ENCODE results near the gene CAMK1D. TPM values are rescaled to one million over a fixed set of nuclear protein-coding genes. Genes with fewer than 3 reads are reported as not detected.

Gene CAMK1D
- total RNA-seq, 1 experiment from 2014 or later: 6.3 TPM

DNA sequence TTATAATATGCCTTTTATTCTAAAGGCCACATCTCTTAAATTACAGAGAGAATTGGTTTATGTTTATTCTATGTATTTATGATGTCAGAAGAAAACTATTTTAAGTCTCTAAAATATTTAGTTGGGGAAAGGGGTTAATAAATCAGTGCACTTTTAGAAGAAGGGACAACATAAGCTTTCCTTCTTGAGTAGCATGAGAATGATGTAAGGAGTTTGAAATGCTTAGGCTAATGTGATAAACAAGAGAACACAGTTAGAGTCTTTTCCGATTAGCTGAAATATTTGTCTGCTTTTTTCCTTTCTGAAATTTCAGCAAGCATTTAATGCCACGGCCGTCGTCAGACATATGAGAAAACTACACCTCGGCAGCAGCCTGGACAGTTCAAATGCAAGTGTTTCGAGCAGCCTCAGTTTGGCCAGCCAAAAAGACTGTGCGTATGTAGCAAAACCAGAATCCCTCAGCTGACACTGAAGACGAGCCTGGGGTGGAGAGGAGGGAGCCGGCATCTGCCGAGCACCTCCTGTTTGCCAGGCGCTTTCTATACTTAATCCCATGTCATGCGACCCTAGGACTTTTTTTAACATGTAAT, 476.0 kb downstream of the CAMK1D start:
- Histone ChIP-seq H4K20me1 (ENCODE audit: control insufficient read depth, insufficient read depth, insufficient read length) (no peaks in the 10 kb centered on the region), H3K18ac (ENCODE audit: insufficient read length, low read depth, low read length) (no peak overlapping the region), H3K79me1 (ENCODE audit: insufficient read depth, low read depth, low read length, poor library complexity, severe bottlenecking) (no peaks in the 10 kb centered on the region), H3K79me2 (ENCODE audit: insufficient read depth, low read length) (no peaks in the 10 kb centered on the region), H4K5ac (ENCODE audit: insufficient read length, low read depth, low read length) (no peak overlapping the region), H3K14ac (ENCODE audit: insufficient read depth, low read length) (no peak overlapping the region), H3K9ac (ENCODE audit: extremely low read depth, insufficient read length, low read length) (no peak overlapping the region), H3T11ph (ENCODE audit: low read length) (no peak overlapping the region), H3K4ac (ENCODE audit: low read depth, low read length) (no peak overlapping the region), H2AFZ (ENCODE audit: low read length) (no peak overlapping the region), H2BK15ac (ENCODE audit: low read depth, low read length) (no peak overlapping the region), H3K27me3 (ENCODE audit: insufficient read depth, low read length) (no peaks in the 10 kb centered on the region), H2BK20ac (ENCODE audit: low read depth, low read length, poor library complexity, severe bottlenecking) (no peak overlapping the region), H2BK120ac (ENCODE audit: low read depth, low read length, poor library complexity, severe bottlenecking) (no peak overlapping the region), H2BK5ac (ENCODE audit: insufficient read length, low read length) (no peak overlapping the region), H3K56ac (ENCODE audit: insufficient read length, low read depth, low read length) (no peak overlapping the region), H3K9me3 (ENCODE audit: control insufficient read depth, low read depth, low read length) (no peaks in the 10 kb centered on the region), H3K23me2 (ENCODE audit: insufficient read length, low read depth, low read length, poor library complexity, severe bottlenecking) (no peaks in the 10 kb centered on the region), H3K4me1 (ENCODE audit: insufficient read depth, low read length) (no peaks in the 10 kb centered on the region), H4K8ac (replicated peaks; ENCODE audit: insufficient read length, low read depth, low read length) (no peak overlapping the region), H2BK12ac (ENCODE audit: insufficient read length, low read depth, low read length) (no peak overlapping the region), H3K4me2 (ENCODE audit: insufficient read depth, insufficient read length, low read length) (no peak overlapping the region), H3K23ac (ENCODE audit: insufficient read length, low read depth, low read length) (no peak overlapping the region), H2AK5ac (ENCODE audit: insufficient read length, low read length) (no peak overlapping the region), H4K91ac (ENCODE audit: insufficient read length, low read depth, low read length) (no peak overlapping the region), H3K27ac (ENCODE audit: insufficient read length, low read depth, low read length) (no peak overlapping the region)
- WGBS (ENCODE audit: extremely low coverage, insufficient read length, low lambda C conversion rate): no CpG with 5 or more reads among the region's 12 CpGs
- Mint-ChIP-seq H3K36me3 (ENCODE audit: insufficient read depth in 1 of 3, low read depth in 3 of 3) (peaks cover 0 to 4% (median 0%) of the 10 kb centered on the region in 3 experiments; a peak in 3 of 7 replicates), H3K27me3 (ENCODE audit: low read depth) (no peaks in the 10 kb centered on the region; the same call in 1 of the 2 replicates), H3K4me1 (peaks cover 0 to 16% of the 10 kb centered on the region in 2 experiments; a peak in 2 of 4 replicates), H3K27ac (no peak overlapping the region), H3K4me3 (no peak overlapping the region), H3K9me3 (no peaks in the 10 kb centered on the region)
- no peak for DNase-seq
- TF ChIP-seq, protein P1, sequence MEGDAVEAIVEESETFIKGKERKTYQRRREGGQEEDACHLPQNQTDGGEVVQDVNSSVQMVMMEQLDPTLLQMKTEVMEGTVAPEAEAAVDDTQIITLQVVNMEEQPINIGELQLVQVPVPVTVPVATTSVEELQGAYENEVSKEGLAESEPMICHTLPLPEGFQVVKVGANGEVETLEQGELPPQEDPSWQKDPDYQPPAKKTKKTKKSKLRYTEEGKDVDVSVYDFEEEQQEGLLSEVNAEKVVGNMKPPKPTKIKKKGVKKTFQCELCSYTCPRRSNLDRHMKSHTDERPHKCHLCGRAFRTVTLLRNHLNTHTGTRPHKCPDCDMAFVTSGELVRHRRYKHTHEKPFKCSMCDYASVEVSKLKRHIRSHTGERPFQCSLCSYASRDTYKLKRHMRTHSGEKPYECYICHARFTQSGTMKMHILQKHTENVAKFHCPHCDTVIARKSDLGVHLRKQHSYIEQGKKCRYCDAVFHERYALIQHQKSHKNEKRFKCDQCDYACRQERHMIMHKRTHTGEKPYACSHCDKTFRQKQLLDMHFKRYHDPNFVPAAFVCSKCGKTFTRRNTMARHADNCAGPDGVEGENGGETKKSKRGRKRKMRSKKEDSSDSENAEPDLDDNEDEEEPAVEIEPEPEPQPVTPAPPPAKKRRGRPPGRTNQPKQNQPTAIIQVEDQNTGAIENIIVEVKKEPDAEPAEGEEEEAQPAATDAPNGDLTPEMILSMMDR (conservative IDR thresholded peaks at IDR 0.05): no peak

Measured in H9 (cell line).